ENCODE data around the gene TNIP1.

TNIP1 gene

DNA sequence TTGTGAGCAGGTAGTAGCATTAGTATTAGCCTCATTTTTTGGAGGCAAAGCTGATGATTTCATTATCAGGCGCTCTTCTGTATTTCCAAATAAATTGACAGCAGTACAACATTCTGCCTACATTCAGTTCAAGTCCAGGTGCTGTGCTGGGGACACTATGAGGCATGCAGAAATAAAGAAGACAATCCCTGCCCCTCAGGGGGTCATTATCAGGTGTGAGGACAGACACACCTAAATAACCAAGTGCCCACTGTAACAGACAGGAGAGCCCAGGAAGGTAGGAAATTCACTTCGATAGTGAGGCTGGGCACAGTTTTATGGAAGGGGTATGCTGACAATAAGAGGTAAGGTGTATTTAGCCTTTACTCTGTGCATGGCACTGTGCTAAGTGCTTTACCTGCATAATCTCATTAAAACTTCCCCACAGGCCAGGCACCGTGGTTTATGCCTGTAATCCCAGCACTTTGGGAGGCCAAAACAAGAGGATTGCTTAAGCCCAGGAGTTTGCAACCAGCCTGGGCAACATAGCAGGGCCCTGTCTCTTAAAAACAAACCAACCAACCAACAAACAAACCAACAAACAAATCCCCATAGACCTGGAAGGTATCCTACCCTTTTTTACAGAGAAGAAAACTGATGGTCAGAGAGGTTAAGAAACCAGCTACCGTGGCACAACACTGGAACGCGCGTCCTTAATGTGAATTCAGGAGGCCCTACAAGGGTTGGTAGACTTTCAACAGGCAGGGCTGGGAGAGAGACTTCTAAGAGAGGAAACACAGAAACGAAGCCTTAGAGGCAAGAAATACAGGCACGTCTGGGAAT is 77.9 kb downstream of the TNIP1 start:
- TF ChIP-seq TAF1 (IDR thresholded peaks at IDR 0.05; ENCODE audit: borderline replicate concordance, low read depth, low read length) (no peak), POLR2A (IDR thresholded peaks at IDR 0.05; ENCODE audit: low read depth, low read length) (no peak), POLR2AphosphoS5 (IDR thresholded peaks at IDR 0.05; ENCODE audit: low read depth, low read length) (no peak)
- FAIRE-seq: no peak
- DNase-seq (ENCODE audit: insufficient read length): no peak

DNA sequence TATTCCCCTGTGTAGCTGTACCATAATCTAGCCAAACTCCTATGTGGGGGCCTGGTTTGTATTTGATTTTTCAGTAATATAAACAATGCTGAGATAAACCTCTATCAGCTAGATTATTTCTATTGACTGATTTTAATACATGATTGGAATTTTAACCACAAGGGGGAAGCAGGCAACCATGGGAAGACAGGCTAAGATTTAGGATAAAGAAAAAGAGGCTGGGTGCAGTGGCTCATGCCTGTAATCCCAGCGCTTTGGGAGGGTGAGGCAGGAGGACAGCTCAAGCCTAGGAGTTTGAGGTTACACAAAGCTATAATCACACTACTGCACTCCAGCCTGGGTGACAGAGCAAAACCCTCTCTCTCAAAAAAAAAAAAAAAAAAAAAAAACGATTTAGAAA is 78.6 kb downstream of the TNIP1 start:
- no peak for DNase-seq (ENCODE audit: insufficient read length)

DNA sequence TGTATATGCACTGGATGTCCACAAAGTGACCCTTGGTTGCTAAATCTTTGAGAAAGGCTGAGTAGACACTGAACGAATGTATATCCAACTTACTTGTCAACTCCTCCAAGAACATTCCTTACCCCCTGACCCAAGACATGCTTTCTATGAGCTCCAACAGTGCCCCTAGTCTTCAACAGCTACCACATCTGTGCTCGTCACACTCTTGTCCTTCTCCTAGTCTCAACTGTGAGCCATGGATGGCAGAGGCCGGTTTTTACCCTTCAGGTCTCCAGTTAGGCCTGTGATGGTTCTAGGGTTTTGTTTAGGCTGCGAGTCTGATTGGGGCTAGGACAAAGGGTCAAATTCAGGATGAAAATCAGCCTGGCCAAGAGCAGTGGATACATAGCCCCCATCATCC is 79.4 kb downstream of the TNIP1 start:
- no peak for DNase-seq (ENCODE audit: insufficient read length)
- TF ChIP-seq POLR2AphosphoS5 (IDR thresholded peaks at IDR 0.05; ENCODE audit: low read depth, low read length) (no peak), POLR2A (IDR thresholded peaks at IDR 0.05; ENCODE audit: low read depth, low read length) (no peak), TAF1 (IDR thresholded peaks at IDR 0.05; ENCODE audit: borderline replicate concordance, low read depth, low read length) (no peak)
- no peak for FAIRE-seq

More for the DNA sequence above, 78.6 kb downstream of the TNIP1 start:
- TF ChIP-seq TAF1 (IDR thresholded peaks at IDR 0.05; ENCODE audit: borderline replicate concordance, low read depth, low read length): no peak
- no peak for TF ChIP-seq POLR2A (IDR thresholded peaks at IDR 0.05; ENCODE audit: low read depth, low read length)
- no peak for TF ChIP-seq POLR2AphosphoS5 (IDR thresholded peaks at IDR 0.05; ENCODE audit: low read depth, low read length)
- no peak for FAIRE-seq

DNA sequence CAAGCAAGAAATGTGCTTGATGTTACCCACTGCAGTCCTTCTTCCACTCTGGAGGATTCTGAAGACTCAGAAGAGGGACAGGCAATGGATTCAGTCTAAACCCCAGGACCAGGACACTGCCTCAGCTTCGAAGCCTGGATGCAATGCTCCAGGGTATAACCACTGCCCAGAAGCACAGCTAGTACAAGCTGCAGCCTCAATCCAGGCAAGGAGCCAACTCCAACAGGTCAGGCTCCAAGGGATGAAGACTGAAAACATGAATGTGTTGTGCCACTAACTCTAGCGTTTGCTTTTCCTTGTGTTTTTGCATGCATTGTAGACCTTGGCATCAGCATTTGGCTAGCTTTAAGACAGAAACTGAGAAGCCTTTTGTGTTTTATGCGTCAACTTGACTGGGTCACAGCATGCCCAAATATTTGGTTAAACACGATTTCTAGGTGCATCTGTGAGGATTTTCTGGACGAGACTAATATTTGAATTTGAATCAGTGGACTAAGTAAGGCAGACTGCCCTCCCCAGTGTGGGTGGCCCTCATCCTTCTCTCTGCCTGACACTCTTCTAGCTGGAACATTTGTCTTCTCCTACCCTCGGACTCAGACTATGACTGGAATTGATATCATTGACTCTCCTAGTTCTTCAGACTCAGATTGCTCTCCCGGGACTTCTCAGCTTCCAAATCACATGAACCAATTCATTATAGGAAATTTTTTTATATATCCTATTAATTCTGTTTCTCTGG is 81.0 kb downstream of the TNIP1 start:
- FAIRE-seq (no peak), DNase-seq (ENCODE audit: insufficient read length) (no peak)
- no peak for TF ChIP-seq TAF1 (IDR thresholded peaks at IDR 0.05; ENCODE audit: borderline replicate concordance, low read depth, low read length)
- TF ChIP-seq POLR2AphosphoS5 (IDR thresholded peaks at IDR 0.05; ENCODE audit: low read depth, low read length): no peak
- TF ChIP-seq POLR2A (IDR thresholded peaks at IDR 0.05; ENCODE audit: low read depth, low read length): no peak

DNA sequence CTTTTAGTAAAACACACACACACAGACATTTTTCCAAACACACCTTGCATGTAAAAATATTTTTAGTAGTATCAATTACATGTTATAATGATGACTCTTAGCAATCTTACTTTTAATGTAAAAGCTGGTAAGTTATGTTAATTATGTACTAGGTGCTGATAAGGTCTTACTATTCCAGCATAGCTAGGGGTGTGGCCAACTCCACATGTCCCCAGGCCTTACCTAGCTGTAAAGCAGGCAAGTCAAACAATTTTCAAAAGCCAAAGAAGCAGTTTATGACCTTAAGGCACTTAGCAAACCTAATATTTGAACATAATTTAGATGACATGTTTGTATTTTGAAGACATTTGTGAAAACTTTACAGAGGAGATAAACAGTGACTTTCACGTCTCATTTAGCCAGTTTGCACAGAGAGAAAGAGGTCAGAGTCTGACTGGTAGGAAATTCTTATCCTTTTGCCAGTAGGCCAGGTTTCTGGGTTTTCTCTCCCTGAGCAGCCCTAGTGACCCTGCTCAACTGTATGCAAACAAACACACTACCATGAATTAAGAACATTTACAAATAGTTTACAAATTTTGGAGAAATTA is 86.9 kb downstream of the TNIP1 start:
- no peak for DNase-seq (ENCODE audit: insufficient read length)
- no peak for FAIRE-seq
- TF ChIP-seq POLR2AphosphoS5 (IDR thresholded peaks at IDR 0.05; ENCODE audit: low read depth, low read length): no peak
- no peak for TF ChIP-seq POLR2A (IDR thresholded peaks at IDR 0.05; ENCODE audit: low read depth, low read length)
- TF ChIP-seq TAF1 (IDR thresholded peaks at IDR 0.05; ENCODE audit: borderline replicate concordance, low read depth, low read length): no peak

DNA sequence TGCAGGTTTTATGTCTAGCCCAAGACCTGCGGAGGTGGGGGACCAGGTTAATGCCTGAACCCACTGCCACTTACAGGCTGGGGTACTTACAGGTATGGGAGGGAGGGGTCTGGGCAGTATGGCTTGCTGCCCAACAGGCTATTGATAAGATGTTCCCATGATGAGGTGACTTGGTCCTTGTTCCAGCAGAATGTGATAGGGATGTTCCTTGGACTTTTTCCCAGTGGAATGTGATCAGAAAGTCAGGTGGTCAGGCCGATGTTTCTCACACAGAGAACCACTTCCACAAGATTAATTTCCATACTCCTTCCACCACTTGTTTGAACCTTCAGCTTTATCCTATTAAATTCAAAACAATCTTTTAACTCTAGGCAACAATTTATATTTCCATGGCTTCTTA is 87.4 kb downstream of the TNIP1 start:
- FAIRE-seq: no peak
- no peak for DNase-seq (ENCODE audit: insufficient read length)
- TF ChIP-seq TAF1 (IDR thresholded peaks at IDR 0.05; ENCODE audit: borderline replicate concordance, low read depth, low read length) (no peak), POLR2A (IDR thresholded peaks at IDR 0.05; ENCODE audit: low read depth, low read length) (no peak), POLR2AphosphoS5 (IDR thresholded peaks at IDR 0.05; ENCODE audit: low read depth, low read length) (no peak)

DNA sequence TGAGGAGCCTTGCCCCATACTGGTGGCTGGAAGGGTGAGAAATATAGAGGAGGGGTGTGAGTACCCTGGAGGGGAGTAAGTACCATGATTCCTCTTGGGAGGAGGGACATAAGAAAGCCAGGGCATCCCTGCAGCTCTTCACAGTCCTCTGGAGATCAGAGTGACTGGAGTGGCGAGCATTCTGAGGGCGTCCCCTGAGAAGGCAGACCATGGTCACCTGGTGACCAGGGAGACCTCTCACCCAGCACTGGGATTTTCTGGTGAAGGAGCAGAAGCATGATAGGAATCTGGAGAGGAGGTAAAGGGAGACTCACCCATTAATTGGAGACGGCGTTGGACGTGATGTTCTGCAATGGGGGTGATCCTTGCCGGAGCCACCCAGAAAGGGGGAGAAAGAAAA is 88.1 kb downstream of the TNIP1 start:
- TF ChIP-seq TAF1 (IDR thresholded peaks at IDR 0.05; ENCODE audit: borderline replicate concordance, low read depth, low read length) (no peak), POLR2AphosphoS5 (IDR thresholded peaks at IDR 0.05; ENCODE audit: low read depth, low read length) (no peak), POLR2A (IDR thresholded peaks at IDR 0.05; ENCODE audit: low read depth, low read length) (no peak)
- FAIRE-seq (no peak), DNase-seq (ENCODE audit: insufficient read length) (no peak)

DNA sequence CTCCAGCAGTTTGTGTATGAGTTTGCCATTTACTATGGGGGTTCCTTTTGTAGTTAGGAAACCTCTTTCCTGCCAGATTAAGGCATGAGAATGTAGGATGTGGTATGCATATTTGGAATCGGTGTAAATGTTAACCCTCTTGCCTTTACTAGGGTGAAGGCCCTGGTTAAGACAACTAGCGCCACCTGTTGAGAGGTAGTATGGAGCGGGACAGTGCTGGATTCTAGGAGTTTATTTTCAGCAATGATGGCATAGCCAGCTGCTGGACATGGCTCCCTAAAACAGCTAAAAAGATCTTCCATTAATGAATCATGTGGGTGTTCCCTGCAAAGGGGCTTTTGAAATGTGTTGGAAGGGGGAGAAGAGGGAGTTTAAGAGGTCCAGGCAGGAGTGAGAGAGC is 91.1 kb downstream of the TNIP1 start:
- no peak for DNase-seq (ENCODE audit: insufficient read length)
- FAIRE-seq: no peak
- no peak for TF ChIP-seq POLR2AphosphoS5 (IDR thresholded peaks at IDR 0.05; ENCODE audit: low read depth, low read length)
- no peak for TF ChIP-seq TAF1 (IDR thresholded peaks at IDR 0.05; ENCODE audit: borderline replicate concordance, low read depth, low read length)
- TF ChIP-seq POLR2A (IDR thresholded peaks at IDR 0.05; ENCODE audit: low read depth, low read length): no peak

DNA sequence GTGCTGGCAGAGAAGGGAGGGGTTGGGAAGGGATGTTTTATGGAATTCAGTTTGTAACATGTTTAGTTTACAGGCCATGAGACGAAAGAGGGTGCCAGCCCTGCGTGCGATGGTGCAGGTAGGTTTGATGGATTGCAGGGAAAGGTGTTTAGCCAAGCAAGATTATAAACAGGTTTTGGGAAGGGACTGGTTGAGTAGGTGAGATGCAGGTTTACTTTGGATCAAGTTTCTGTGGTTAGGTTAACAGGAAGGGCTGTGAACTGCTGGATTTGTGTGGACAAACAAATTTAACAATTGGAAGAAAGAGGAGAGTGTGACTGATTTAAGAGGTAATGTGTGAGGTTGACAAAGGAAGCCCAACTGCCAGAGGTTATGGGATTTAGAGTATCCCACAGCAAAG is 93.1 kb downstream of the TNIP1 start:
- DNase-seq (ENCODE audit: insufficient read length) (no peak), FAIRE-seq (no peak)
- no peak for TF ChIP-seq POLR2A (IDR thresholded peaks at IDR 0.05; ENCODE audit: low read depth, low read length)
- no peak for TF ChIP-seq POLR2AphosphoS5 (IDR thresholded peaks at IDR 0.05; ENCODE audit: low read depth, low read length)
- no peak for TF ChIP-seq TAF1 (IDR thresholded peaks at IDR 0.05; ENCODE audit: borderline replicate concordance, low read depth, low read length)

Data from GM12892 (cell line).